ENCODE measurements around the gene MYCBP2. TPM values are rescaled to one million over a fixed set of nuclear protein-coding genes. Genes with fewer than 3 reads are reported as not detected.

MYCBP2 gene
- total RNA-seq, 1 donor from 2014 or later = 75.4 TPM

DNA sequence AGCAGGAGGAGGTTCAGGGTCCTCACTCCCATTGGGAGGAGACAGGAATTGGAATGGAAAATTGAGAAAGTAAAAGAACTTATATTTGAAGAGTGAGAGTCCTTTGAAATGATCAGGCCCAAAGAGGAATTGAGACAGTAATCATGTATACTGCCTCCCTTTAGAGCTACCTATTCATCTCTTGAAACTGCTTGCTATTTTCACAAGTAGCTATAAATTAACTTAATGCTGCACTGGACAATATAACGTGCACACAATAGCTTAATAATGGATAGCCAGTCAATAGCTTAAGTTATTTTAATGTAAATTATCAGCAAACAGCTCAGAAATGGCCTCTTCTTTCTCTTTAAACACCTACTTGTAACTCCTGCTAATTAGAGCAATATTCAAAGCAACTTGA is 46.6 kb upstream of the MYCBP2 start:
- Mint-ChIP-seq H3K27ac (ENCODE audit: unreplicated experiment) (no peak overlapping the region), H3K27me3 (ENCODE audit: low read depth) (no peaks in the 10 kb centered on the region), H3K4me3 (no peak overlapping the region), H3K4me1 (peaks cover 7% of the 10 kb centered on the region), H3K36me3 (ENCODE audit: low read depth) (no peaks in the 10 kb centered on the region), H3K9me3 (peaks cover 7% of the 10 kb centered on the region)
- no peak for DNase-seq (ENCODE audit: low read depth, low spot score)
- TF ChIP-seq, protein P1, sequence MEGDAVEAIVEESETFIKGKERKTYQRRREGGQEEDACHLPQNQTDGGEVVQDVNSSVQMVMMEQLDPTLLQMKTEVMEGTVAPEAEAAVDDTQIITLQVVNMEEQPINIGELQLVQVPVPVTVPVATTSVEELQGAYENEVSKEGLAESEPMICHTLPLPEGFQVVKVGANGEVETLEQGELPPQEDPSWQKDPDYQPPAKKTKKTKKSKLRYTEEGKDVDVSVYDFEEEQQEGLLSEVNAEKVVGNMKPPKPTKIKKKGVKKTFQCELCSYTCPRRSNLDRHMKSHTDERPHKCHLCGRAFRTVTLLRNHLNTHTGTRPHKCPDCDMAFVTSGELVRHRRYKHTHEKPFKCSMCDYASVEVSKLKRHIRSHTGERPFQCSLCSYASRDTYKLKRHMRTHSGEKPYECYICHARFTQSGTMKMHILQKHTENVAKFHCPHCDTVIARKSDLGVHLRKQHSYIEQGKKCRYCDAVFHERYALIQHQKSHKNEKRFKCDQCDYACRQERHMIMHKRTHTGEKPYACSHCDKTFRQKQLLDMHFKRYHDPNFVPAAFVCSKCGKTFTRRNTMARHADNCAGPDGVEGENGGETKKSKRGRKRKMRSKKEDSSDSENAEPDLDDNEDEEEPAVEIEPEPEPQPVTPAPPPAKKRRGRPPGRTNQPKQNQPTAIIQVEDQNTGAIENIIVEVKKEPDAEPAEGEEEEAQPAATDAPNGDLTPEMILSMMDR (conservative IDR thresholded peaks at IDR 0.05) = no peak

DNA sequence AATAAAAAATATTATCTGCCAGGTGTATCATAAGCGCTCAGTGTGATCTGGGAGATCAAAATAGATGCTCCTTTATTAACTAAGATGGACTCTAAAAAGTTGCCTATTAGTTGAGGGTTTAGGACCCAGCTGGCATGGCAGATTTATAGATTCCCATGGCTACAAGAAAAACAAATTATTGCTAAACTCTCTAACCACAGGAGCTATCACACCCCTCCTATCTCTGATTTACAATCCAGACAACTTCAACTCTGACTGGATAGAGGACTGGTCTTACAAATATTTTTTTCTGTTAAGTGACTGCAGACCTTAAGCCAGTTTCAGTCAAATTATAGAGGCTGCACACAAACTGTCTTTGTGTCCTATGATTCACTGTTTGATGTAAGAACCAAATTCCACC is 45.4 kb upstream of the MYCBP2 start:
- TF ChIP-seq, protein P1 (conservative IDR thresholded peaks at IDR 0.05) = no peak
- Mint-ChIP-seq H3K9me3 (peaks cover 13% of the 10 kb centered on the region), H3K4me3 (no peak overlapping the region), H3K27me3 (ENCODE audit: low read depth) (no peaks in the 10 kb centered on the region), H3K36me3 (ENCODE audit: low read depth) (peaks cover 4% of the 10 kb centered on the region), H3K27ac (ENCODE audit: unreplicated experiment) (no peak overlapping the region), H3K4me1 (peaks cover 7% of the 10 kb centered on the region)
- no peak for DNase-seq (ENCODE audit: low read depth, low spot score)

DNA sequence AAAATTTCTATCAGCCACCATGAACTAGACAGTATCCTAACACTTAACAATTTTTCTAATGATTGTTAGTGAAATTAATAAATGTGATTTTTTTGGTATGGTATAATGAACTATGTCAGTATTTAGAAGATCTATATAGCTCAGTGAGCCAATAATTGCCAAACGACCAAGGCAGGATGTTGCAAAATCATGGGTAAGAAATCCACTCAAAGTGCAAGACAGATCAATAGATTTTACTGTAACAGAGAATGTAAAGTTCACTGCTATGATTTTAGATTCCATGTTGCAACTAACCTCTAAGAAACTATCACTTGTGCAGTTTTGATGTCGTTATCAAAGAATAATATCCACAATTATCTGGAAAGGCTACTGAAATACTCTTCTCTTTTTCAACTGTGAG is 44.0 kb upstream of the MYCBP2 start:
- no peaks in the 10 kb centered on the region for H3K27me3 Mint-ChIP-seq (ENCODE audit: low read depth)
- H3K4me1 Mint-ChIP-seq = peaks cover 7% of the 10 kb centered on the region
- peaks cover 5% of the 10 kb centered on the region for H3K36me3 Mint-ChIP-seq (ENCODE audit: low read depth)
- TF ChIP-seq, protein P1 (conservative IDR thresholded peaks at IDR 0.05) = no peak
- no peak for DNase-seq (ENCODE audit: low read depth, low spot score)
- no peak overlapping the region for H3K27ac Mint-ChIP-seq (ENCODE audit: unreplicated experiment)
- H3K9me3 Mint-ChIP-seq = peaks cover 13% of the 10 kb centered on the region
- no peak overlapping the region for H3K4me3 Mint-ChIP-seq

GRCh38 chr13:77362166-77362565 is 35.3 kb upstream of the MYCBP2 start:
- Mint-ChIP-seq H3K4me3 (peak overlapping the region; percentile 25), H3K27me3 (ENCODE audit: low read depth) (no peaks in the 10 kb centered on the region), H3K9me3 (peaks cover 6% of the 10 kb centered on the region), H3K4me1 (peaks cover 37% of the 10 kb centered on the region), H3K36me3 (ENCODE audit: low read depth) (peaks cover under 1% of the 10 kb centered on the region), H3K27ac (ENCODE audit: unreplicated experiment) (no peak overlapping the region)
- TF ChIP-seq, protein P1 (conservative IDR thresholded peaks at IDR 0.05) = no peak
- DNase-seq (ENCODE audit: low read depth, low spot score) = no peak

GRCh38 chr13:77360032-77360685 is 33.3 kb upstream of the MYCBP2 start:
- Mint-ChIP-seq H3K4me3 (no peak overlapping the region), H3K9me3 (peaks cover 6% of the 10 kb centered on the region), H3K27ac (ENCODE audit: unreplicated experiment) (no peak overlapping the region), H3K27me3 (ENCODE audit: low read depth) (no peaks in the 10 kb centered on the region), H3K4me1 (peaks cover 37% of the 10 kb centered on the region), H3K36me3 (ENCODE audit: low read depth) (no peaks in the 10 kb centered on the region)
- DNase-seq (ENCODE audit: low read depth, low spot score) = no peak
- TF ChIP-seq, protein P1 (conservative IDR thresholded peaks at IDR 0.05) = no peak
